GM12892 (cell line): ENCODE data around the gene SBNO1.
A peak's percentile ranks its signal among the peaks of the same experiment; 100 is the strongest.
"Not testable (repeated sequence)": the region's sequence is repeated elsewhere in the genome, so short reads cannot be mapped to it uniquely, and the experiment has no call there.

ENCODE experiments used
- DNase-seq: peaks from one replicate; pipeline ENCODE4 v3.0.0; 2011; ENCODE audit not compliant: insufficient read length
- FAIRE-seq: peaks from 2 replicates; lab custom pipeline; 2011; peaks lifted over from hg19 to GRCh38; lab: Jason Lieb, UNC
- POLR2A ChIP-seq: IDR thresholded peaks from 2 replicates; pipeline ENCODE4 v1.6.1; 2011; ENCODE audit warnings: low read depth, low read length, control low read depth
- POLR2AphosphoS5 ChIP-seq: IDR thresholded peaks from 2 replicates; pipeline ENCODE4 v1.6.1; 2011; ENCODE audit warnings: low read depth, low read length, control low read depth
- TAF1 ChIP-seq: IDR thresholded peaks from 2 replicates; pipeline ENCODE4 v1.6.1; 2011; ENCODE audit warnings: low read depth, mild to moderate bottlenecking, control low read depth, low read length, borderline replicate concordance

The SBNO1 gene

DNA sequence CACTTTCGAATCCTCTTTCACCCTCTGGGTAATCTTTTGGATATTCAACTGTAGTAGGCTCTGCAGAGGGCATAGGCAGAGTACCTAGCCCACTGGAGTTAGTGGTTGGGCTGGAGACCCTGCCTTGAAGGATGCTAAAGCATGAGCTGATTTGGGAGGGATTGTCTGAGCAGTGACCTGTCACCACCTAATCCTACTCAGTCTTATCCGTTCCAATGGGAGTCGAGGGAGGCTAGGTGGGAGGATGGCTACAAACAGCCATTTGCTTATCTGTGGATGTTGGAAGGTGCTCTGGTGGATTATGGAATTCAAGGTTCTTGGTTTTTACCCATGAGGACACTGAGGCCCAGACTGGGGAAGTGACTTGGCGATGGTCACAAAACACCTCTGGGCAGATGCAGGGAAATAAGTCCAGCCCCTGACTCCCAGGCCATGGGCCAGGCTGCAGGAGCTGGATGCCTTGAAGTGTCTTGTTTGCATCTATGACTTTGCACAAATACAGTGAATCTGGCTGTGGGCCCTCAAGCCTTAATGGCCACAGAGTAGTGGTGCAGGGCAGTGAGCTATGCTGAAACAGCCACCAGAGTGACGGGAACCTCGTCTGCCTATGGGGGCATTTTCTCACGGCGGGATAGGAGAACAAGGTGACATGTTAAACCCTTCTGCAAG is 23.0 kb upstream of the SBNO1 start:
- no peak for DNase-seq
- TF ChIP-seq POLR2A (no peak), POLR2AphosphoS5 (no peak), TAF1 (no peak)
- FAIRE-seq, result peak; percentile 56

- DNase-seq, FAIRE-seq: not testable (repeated sequence)
Measured at GRCh38 chr12:123385536-123385935, 20.9 kb upstream of the SBNO1 start.

GRCh38 chr12:123384994-123385376 is 20.3 kb upstream of the SBNO1 start:
- DNase-seq, result no peak
- FAIRE-seq, result no peak
- TF ChIP-seq POLR2AphosphoS5, result no peak
- TF ChIP-seq POLR2A, result no peak
- TF ChIP-seq TAF1, result no peak

GRCh38 chr12:123384318-123384993 is 19.8 kb upstream of the SBNO1 start:
- TF ChIP-seq POLR2AphosphoS5 (no peak), POLR2A (no peak), TAF1 (no peak)
- DNase-seq (no peak), FAIRE-seq (no peak)

DNA sequence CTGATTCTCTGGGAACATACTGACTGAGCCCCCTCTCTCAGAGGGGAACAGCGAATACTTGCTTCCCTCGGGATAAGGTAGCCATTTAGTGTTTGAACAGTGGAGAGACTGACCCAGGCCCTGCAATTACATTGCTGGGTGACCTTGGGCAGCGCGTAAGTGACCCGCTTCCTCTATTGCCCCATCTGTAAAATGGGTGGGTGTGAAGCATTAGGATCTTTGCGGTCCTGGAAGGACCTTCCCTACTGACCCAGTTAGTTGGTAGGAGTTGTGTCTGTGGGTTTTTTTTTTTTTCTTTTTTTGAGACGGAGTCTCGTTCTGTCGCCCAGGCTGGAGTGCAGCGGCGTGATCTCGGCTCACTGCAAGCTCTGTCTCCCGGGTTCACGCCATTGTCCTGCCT is 18.0 kb upstream of the SBNO1 start:
- DNase-seq (no peak), FAIRE-seq (no peak)
- TF ChIP-seq POLR2A, result no peak
- TF ChIP-seq POLR2AphosphoS5, result no peak
- TF ChIP-seq TAF1, result no peak

DNA sequence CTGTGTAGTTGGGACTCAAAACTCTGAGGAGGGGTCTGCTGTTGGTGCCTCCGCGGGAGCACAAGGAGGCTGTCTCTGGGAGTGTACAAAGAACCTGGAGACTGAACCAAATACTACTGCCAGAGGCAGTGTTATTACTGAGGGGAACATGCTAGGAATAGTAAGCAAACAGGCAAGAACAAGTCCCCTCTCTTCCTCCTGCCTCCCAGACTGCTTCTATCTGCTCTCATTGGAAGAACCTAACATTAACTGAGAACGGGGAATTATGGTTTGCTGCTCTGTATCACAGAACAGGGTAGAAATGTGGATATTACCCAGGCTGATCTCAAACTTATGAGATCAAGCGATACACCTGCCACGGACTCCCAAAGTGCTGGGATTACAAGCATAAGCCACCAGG is 14.7 kb upstream of the SBNO1 start:
- no peak for FAIRE-seq
- TF ChIP-seq POLR2A, result no peak
- no peak for TF ChIP-seq POLR2AphosphoS5
- TF ChIP-seq TAF1, result no peak
- no peak for DNase-seq

DNA sequence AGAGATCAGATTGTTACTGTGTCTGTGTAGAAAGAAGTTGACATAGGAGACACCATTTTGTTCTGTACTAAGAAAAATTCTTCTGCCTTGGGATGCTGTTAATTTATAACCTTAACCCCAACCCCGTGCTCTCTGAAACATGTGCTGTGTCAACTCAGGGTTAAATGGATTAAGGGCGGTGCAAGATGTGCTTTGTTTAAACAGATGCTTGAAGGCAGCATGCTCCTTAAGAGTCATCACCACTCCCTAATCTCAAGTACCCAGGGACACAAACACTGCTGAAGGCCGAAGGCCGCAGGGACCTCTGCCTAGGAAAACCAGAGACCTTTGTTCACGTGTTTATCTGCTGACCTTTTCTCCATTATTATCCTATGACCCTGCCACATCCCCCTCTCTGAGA is 7.8 kb upstream of the SBNO1 start:
- not testable (repeated sequence) for FAIRE-seq, DNase-seq

DNA sequence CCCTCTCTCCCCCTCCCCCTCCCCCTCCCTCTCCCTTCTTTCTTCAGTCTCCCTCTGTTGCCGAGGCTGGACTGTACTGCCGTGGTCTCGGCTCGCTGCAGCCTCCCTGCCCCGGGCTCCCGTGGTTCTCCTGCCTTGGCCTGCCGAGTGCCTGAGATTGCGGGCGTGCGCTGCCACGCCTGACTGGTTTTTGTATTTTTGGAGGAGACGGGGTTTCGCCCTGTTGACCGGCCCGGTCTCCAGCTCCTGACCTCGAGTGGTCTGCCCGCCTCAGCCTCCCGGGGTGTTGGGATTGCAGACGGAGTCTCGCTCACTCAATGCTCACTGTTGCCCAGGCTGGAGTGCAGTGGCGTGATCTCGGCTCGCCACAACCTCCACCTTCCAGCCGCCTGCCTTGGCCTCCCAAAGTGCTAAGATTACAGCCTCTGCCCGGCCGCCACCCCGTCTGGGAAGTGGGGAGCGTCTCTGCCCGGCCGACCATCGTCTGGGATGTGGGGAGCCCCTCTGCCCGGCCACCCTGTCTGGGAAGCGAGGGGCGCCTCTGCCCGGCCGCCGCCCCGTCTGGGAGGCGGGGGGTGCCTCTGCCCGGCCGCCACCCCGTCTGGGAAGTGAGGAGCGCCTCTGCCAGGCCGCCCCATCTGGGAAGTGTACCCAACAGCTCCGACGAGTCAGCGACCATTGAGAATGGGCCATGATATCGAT is 7.2 kb upstream of the SBNO1 start:
- FAIRE-seq, DNase-seq: not testable (repeated sequence)

DNA sequence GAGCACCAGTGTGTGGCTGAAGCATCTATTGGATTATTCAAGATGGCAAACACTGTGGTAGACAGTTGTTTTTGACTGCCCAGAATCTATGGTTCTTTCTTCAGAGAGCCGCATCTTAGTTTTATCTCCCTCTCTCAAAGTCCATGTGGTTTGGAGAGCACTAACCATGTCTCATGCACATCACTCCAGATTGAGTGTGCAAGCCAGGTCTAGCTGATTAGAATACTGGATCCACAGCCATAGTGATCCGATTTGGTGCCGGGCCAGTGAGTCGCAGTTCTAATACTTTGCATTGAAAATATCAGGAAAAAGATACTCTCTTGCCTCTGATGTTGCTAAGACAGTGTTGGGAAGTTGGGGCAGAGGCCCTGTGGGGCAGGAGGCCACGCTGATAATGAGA is 4.6 kb upstream of the SBNO1 start:
- no peak for DNase-seq
- TF ChIP-seq TAF1, result no peak
- TF ChIP-seq POLR2A, result no peak
- no peak for TF ChIP-seq POLR2AphosphoS5
- no peak for FAIRE-seq

- FAIRE-seq, DNase-seq: not testable (repeated sequence)
Measured at GRCh38 chr12:123368431-123368830, 3.8 kb upstream of the SBNO1 start.

- no peak for DNase-seq
- TF ChIP-seq POLR2A (no peak), POLR2AphosphoS5 (no peak), TAF1 (no peak)
- FAIRE-seq, result no peak
Measured at GRCh38 chr12:123367511-123367910, 2.9 kb upstream of the SBNO1 start.

GRCh38 chr12:123365025-123365917 is 624 bp upstream of the SBNO1 start:
- TF ChIP-seq TAF1, result peak; percentile 76
- peak; percentile 89 for TF ChIP-seq POLR2AphosphoS5
- TF ChIP-seq POLR2A, result peak; percentile 92
- DNase-seq (peak; percentile 92), FAIRE-seq (peak; percentile 83)
